Measurements from ENCODE around the gene PTPRG.

GRCh38 chr3:61935814-61936213 is 374.4 kb downstream of the PTPRG start:
- TF ChIP-seq, protein P1, sequence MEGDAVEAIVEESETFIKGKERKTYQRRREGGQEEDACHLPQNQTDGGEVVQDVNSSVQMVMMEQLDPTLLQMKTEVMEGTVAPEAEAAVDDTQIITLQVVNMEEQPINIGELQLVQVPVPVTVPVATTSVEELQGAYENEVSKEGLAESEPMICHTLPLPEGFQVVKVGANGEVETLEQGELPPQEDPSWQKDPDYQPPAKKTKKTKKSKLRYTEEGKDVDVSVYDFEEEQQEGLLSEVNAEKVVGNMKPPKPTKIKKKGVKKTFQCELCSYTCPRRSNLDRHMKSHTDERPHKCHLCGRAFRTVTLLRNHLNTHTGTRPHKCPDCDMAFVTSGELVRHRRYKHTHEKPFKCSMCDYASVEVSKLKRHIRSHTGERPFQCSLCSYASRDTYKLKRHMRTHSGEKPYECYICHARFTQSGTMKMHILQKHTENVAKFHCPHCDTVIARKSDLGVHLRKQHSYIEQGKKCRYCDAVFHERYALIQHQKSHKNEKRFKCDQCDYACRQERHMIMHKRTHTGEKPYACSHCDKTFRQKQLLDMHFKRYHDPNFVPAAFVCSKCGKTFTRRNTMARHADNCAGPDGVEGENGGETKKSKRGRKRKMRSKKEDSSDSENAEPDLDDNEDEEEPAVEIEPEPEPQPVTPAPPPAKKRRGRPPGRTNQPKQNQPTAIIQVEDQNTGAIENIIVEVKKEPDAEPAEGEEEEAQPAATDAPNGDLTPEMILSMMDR (IDR thresholded peaks at IDR 0.05) = no peak
- TF ChIP-seq POLR2A (IDR thresholded peaks at IDR 0.05) = no peak

All from adrenal gland (tissue), 5 donors.